Measurements from ENCODE around the gene SLC30A3.

SLC30A3 gene

GRCh38 chr2:27256855-27257454 lies 5.9 kb downstream of the SLC30A3 start:
- no peak for DNase-seq

GRCh38 chr2:27255660-27256059 lies 7.2 kb downstream of the SLC30A3 start:
- DNase-seq = no peak

- DNase-seq = no peak
Measured at GRCh38 chr2:27255187-27255586, 7.7 kb downstream of the SLC30A3 start.

GRCh38 chr2:27251766-27252165 lies 11.1 kb downstream of the SLC30A3 start:
- DNase-seq = no peak

GRCh38 chr2:27250652-27251379 lies 12.0 kb downstream of the SLC30A3 start:
- no peak for DNase-seq

- DNase-seq = peak; percentile 17
Measured at GRCh38 chr2:27249891-27250651, 12.8 kb downstream of the SLC30A3 start.

GRCh38 chr2:27249159-27249890 lies 13.5 kb downstream of the SLC30A3 start:
- no peak for DNase-seq

- DNase-seq = no peak
Measured at GRCh38 chr2:27247893-27248292, 15.0 kb downstream of the SLC30A3 start.

GRCh38 chr2:27245626-27246025 lies 17.2 kb downstream of the SLC30A3 start:
- DNase-seq = no peak

- DNase-seq = no peak
Measured at GRCh38 chr2:27245116-27245515, 17.7 kb downstream of the SLC30A3 start.

- DNase-seq = no peak
Measured at GRCh38 chr2:27243391-27244130, 19.3 kb downstream of the SLC30A3 start.

GRCh38 chr2:27242614-27242951 lies 20.3 kb downstream of the SLC30A3 start:
- DNase-seq = no peak

GRCh38 chr2:27241761-27242613 lies 20.9 kb downstream of the SLC30A3 start:
- no peak for DNase-seq

- no peak for DNase-seq
Measured at GRCh38 chr2:27240406-27240805, 22.4 kb downstream of the SLC30A3 start.

- no peak for DNase-seq
Measured at GRCh38 chr2:27238976-27239375, 23.9 kb downstream of the SLC30A3 start.

GRCh38 chr2:27237341-27237945 lies 25.4 kb downstream of the SLC30A3 start:
- no peak for DNase-seq

- DNase-seq = no peak
Measured at GRCh38 chr2:27236626-27237025, 26.2 kb downstream of the SLC30A3 start.

- DNase-seq = no peak
Measured at GRCh38 chr2:27236136-27236535, 26.7 kb downstream of the SLC30A3 start.

GRCh38 chr2:27233341-27233740 lies 29.5 kb downstream of the SLC30A3 start:
- no peak for DNase-seq

- no peak for DNase-seq
Measured at GRCh38 chr2:27231921-27232320, 30.9 kb downstream of the SLC30A3 start.

- no peak for DNase-seq
Measured at GRCh38 chr2:27227501-27227900, 35.3 kb downstream of the SLC30A3 start.

All from NCI-H774 (cell line).